LNCAP (cell line): Measurements from ENCODE around the gene FARS2.
A peak's percentile ranks its signal among the peaks of the same experiment; 100 is the strongest.

Experiments used
- CTCF ChIP-seq: fragments of 450-650 bp; IDR thresholded peaks from 2 replicates; pipeline ENCODE4 v1.5.1; 2017; ENCODE audit warnings: mild to moderate bottlenecking

FARS2 gene

GRCh38 chr6:5260661-5261544 lies at the start of gene FARS2, which contains the start of gene LYRM4:
Gene FARS2 (plus strand): TSS chr6:5261513.
Gene LYRM4 (minus strand): TSS chr6:5260950. CDS start chr6:5260733, 217 bp downstream.
- no peak for TF ChIP-seq CTCF

GRCh38 chr6:5213836-5214235 lies 47.5 kb upstream of the FARS2 start:
- no peak for TF ChIP-seq CTCF

- TF ChIP-seq CTCF: peak; percentile 65
Measured at GRCh38 chr6:5214570-5215052, 46.7 kb upstream of the FARS2 start.

GRCh38 chr6:5215159-5215558 lies 46.2 kb upstream of the FARS2 start:
- TF ChIP-seq CTCF: no peak

- no peak for TF ChIP-seq CTCF
Measured at GRCh38 chr6:5215799-5216198, 45.5 kb upstream of the FARS2 start.

GRCh38 chr6:5217356-5217755 lies 44.0 kb upstream of the FARS2 start:
- TF ChIP-seq CTCF: no peak

GRCh38 chr6:5219011-5219691 lies 42.2 kb upstream of the FARS2 start:
- no peak for TF ChIP-seq CTCF
